DMS79 (cell line): Measurements from ENCODE around the gene PDLIM4.

Source experiments
- DNase-seq: peaks from one replicate; lab custom pipeline; 2025; lab: John Stamatoyannopoulos, UW

PDLIM4 gene, protein sequence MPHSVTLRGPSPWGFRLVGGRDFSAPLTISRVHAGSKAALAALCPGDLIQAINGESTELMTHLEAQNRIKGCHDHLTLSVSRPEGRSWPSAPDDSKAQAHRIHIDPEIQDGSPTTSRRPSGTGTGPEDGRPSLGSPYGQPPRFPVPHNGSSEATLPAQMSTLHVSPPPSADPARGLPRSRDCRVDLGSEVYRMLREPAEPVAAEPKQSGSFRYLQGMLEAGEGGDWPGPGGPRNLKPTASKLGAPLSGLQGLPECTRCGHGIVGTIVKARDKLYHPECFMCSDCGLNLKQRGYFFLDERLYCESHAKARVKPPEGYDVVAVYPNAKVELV

DNA sequence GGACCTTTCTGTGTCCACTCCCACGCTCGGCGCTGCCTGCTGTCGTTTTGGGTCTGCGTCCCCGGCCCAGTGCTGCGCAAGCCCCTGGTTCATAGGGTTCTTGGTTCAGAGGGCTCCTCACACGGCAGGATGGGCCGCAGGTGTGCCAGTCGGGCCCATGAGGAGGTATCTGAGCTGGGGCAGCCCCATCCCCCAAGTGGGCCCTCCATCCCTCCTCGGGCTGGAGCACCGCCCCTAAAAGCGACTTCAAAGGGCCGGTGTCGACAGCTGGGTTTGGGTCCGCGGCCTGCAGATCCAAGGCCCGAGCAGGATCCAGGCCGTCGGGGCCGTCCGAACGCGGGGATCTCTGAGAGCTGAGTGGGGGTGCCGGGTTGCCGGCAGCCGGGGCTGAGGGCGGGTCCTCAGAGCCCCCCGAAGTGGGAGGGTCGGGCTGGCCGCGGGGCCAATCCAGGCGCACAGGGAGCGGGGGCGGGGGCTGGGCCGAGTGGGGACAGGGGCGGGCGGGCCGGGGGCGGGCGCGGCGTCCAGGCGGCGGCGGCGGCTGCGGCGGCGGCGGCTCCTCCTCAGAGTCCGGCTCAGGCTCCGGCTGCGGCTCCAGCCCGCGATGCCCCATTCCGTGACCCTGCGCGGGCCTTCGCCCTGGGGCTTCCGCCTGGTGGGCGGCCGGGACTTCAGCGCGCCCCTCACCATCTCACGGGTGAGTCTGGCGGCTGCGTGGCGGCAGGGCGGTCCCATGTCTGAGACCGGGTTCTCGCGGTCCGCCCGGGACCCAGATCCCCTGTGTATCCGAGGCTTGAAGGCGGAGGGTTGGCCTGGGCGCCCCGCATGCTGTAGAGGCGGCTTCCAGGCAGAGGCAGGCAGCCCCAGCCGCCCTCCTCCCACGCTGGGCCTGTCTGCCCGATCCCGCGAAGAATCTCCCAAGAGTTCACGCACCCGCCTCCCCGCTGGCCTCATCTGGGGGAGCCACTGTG, at the start of gene PDLIM4:
Gene PDLIM4, plus strand, starts transcription at position 566 of the 971 bp plus-strand sequence. Its CDS starts 39 bp downstream, at position 605.
- no peak for DNase-seq

DNA sequence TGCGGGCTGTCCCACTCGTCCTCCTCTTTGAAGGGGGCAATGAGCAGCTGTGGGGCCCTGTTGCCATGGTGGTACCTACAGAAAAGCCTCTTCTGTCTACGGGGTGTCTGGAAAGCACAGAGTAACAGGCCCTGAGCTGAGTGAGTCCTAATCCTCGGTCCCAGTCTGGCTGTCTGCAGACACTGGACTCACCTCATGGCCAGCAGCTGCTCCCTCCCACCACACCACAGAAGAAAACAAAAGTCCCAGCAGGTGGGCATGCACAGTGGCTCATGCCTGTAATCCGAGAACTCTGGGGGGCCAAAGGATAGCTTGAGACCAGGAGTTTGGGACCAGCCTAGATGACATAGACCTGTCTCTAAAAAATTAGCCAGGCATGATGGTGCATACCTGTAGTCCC, 49.7 kb upstream of the PDLIM4 start:
- DNase-seq, result no peak

DNA sequence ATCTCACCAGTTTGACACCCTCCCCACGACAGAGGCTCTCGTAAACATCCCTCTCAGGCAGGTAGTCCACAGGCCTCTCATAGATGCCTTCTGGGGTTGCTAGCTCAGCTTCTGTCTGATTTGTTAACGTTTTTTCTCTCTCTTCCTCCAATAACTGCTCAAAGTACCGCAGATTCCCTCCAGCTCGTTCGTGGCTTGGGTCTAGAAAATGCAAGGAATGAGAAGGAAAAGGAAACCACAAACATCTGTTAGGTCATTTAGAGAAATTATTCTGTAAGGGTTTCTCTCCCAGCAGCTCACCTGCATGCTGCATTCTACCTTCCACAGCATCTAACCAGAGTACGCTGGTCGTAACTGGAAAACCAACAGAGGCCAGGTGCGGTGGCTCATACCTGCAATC, 48.4 kb upstream of the PDLIM4 start:
- no peak for DNase-seq

DNA sequence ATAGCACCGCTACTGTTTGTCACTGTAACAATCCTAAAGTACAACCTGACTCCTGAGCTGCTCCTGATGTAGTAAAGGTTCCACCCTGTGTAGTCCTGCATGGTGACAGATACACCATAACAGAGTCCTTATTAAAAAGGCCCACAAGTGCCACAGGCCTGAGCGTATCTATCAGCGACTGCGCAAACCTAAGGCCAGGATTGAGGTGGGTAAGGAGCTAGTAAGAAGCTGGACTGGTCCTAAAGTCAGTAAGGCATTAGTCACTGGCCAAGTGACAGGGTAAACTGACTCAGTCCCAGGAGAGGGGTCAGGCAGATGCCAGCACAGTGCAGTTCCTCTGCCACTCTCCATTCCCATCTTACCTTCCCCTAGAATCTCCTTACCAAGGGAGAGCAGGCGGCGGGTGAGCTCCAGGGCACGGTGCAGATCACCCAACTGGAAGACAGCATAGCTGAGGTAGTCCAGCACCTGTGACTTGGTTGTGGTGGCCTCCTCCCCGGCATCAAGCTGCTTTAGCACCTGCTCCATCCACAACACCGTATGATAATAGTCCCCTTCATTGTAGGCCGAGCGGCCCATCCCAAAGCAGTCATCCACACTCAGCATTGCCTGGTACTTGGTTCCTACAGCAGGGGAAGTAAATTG, 47.5 kb upstream of the PDLIM4 start:
- DNase-seq, result no peak

DNA sequence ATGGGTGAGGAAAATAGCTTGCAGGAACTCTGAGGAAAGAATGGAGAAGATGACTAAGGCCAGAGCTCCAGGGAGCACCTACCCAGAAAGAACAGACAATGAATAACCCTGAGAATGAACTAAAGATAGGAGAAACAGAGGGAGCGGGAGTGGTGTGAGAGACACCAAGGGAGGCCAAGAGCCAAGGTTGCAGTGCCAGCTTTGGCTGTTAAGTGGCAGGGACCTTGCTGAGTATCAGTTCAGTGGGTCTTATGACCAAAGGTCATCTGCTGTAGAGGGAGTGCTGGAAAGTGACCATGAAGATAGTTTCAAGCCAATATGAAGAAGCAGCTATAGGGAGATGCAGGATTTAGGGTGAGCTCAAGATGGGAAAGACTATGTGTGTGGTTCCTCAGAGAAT, 46.6 kb upstream of the PDLIM4 start:
- no peak for DNase-seq

DNA sequence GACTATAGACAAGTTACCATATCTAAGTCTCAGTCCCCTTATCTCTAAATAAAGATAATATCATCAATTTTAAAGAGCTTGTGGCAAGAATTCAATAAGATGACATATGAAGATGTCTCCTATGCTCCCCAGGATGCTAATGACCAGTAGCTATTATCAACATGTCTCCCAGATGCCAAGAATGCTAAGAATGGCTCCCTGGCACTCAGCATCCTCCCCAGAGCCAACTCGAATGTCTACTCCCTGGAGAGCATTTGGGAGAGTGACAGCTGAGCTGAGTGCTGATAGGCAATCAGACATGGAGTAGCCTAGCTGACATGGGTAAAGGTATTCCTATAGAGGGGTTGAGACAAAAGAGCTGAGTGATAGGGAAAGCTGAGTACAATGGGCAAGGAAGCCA, 45.7 kb upstream of the PDLIM4 start:
- no peak for DNase-seq

DNA sequence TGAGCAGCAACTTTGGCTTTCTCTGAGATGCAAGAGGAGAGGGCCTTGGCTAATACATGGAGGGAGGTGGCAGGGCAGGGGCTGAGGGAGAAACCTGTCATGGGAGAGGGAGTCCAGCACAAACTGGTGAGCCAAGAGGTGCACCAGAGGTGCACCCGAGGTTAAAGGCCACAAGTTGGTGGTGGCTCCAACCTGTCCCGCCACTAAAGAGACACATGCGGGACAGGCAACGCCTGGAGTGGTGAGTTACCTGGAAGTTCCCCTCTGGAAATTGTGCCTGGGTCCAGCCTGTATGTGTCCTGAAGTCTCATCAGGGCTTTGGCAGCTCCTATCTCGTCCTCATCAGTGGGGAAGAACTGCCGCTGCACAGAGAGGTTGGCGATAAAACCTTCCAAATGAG, 43.8 kb upstream of the PDLIM4 start:
- DNase-seq, result no peak

DNA sequence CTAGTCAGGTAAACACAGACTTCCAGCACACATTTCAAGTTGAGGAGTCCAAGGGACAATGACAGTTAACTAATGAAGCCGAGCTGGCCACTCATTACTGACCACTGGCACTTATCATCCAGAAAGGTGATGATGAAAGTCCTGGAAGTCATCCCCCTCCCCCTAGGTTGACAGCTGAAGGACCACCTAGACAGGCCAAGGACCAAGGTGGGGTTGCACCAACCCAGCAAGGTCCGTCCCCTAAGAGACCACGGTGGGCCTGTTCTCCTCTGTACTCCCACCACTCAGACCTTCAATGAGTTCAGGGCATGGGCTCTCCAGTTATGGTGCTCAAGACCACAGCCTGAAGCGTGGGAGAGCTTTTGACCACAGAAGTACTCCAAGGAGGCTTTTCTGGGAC, 43.0 kb upstream of the PDLIM4 start:
- DNase-seq, result no peak

DNA sequence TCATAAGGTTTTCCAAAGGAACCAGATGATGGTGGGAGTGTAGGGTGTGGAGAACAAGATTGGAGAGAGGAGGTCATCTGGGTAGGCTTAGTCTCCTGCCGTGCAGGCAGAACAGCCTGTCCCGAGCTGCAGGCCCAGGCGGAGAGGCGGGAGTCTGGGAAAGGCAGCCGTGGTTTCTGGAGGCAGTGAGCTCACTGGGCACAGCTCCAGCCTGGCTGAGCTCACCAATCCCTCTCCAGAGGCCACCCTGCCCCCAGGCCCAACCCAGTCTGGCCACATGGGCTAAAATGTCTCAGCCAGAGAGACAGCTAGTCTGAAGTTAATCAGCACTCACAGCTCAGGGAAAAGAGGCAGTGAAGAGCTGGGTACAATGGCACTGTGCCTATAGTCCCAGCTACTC, 42.2 kb upstream of the PDLIM4 start:
- DNase-seq, result no peak

DNA sequence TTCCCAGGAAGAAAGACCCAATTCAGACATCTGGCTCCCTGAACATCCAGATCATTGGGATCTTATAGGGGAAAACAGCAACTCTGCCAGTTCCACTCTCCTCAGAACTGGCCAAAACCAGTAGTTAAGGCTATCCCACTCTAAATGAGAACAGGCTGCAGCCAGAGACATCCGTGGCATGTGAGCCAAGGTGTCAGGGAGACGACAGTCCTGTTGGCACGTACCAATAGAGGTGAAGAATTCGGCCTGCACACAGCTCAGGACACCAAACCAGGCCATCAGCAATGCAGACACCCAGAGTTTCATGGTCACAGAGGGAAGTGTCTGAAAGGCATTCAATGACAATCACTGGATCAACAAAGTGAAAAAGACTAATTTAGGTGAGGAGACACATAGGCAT, 39.2 kb upstream of the PDLIM4 start:
- no peak for DNase-seq

DNA sequence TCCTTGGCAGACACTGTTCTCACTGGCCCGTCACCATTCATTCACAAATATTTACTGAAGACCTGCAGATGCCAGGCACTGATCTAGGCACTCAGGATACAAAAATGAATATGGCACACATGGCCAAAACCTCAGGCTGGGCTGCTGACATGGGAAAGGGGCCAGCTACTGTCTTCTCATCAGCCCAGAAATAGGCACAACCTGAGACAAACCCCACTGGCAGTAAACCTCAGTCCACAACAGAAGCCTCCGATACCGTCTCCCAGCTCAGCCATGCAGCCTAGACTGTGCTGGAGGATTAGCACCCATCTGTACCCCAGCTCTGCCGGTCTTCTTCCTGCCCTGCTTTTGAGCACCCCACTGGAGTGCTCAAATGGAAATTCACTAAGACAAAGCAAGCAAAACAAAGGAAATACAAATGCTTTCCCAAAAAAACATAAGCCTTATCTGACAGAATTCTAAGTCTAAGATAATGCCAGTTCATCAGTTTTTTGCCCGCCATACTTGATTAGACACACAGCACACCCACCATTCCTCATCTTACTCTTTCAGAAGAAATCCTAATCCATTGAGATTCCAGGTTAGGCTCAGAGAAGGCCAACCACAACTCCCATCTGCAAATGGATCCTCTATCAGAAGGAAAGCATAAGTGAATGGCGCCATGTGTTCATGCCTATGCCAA, 38.1 kb upstream of the PDLIM4 start:
- DNase-seq, result no peak

DNA sequence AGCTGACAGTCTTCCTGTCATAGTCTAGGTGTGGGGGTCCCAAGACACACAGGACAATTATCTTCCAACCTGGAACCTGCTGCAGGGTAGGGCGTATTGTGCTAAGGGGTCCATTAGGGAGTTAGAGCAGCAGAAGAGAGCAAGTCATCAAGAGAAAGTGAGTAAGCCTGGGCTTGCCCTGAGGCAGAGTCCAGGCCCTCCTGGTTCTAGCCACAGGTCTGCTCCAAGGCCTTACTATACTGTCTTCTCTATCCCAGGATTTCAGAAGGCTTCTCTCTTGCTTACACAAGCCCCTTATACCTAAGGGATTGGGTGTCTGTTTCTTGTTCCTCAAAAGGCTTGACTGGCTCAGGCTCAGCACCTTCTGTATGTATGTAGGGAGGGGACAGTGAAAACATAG, 37.5 kb upstream of the PDLIM4 start:
- DNase-seq, result no peak

DNA sequence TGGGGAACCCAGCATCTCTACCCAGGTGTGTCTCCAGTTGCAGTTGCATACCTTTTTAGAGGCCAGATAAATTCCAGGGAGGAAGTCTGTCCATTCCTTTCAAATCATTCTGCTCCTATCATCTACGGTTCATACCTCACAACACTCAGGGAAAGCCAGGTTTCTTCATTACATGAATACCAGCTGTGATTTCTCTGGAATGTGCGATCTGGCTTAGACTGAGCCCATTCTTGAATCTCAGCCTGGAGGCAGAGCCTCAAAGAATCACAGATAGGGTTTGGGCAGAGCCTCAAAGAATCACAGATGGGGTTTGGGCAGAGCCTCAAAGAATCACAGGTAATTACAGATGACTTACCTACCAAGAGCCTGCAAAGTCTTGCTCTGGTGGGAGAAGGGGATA, 37.0 kb upstream of the PDLIM4 start:
- DNase-seq, result no peak

DNA sequence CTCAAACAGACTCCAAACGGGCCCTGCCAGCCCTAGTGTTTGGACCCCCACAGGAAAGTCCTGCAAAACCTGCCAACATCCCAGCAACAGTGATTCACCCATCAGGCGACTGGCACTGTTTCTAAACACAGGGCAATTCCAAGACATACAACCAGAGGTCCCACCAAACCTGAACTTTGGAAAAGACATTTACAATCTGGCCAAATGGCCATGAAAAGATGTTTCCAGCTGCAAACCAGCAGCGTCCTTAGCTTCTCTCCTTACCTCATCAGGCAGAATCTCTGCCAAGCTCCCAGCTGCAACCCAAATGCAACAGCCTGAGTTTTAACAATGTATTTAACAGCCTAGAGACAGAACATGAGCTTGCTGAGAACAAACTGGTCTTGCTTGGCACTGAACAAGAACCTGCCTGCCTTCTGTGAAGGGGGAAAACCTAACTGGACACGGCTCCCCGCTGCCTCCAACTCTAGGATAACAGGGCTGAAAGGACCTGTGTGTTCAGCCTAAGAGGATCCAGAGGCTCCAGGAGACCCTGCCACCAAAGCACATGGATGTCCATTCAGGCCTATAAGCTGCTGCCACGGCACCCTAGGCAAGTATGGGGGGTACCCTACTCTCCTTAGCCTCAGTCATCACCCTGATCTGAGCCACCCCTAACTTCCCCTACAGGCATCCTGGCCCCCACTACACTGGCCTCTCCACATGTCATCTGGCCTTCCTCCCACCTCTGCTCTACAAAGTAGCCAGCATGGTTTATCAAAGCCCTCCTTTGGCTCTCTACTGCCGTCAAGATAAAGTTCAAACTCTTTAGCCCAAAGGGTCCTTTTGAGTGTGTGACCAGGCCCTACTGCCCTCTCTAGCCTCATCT, 35.5 kb upstream of the PDLIM4 start:
- no peak for DNase-seq

DNA sequence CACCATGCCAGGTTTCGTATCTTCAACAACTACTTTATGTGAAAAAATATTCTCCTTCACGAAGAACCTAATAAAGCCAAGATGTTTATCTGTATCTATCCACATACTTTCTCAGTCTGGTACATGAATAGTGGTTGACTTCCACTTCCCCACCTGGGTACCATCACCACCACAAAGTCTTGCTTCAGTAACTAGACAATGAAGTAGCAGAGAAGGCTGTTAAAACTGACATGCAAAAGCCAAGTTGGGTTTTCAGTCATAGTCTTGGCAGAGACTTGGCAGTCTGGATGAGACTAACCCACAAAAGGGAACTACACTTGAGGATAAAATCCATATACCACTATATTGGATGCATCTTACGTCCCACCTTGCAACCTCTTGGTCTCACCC, 34.9 kb upstream of the PDLIM4 start:
- DNase-seq, result no peak

DNA sequence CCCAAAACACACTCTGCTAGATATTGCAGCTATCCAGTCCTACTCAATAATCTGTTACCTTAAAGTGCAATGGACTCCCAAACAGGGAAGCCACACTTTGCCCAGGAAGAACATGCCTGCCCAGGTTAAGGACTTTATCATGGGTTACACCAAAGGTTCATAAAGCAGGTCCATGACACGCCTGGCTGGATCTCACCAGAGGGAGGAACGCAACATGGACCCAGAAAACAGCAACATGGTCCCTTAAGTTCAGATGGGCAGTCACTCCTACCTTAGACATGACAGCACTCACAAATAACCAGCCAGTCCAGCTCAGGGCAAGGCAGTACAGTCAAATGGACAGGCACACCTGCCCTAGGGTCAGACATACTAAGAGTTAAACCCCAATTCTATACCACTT, 33.6 kb upstream of the PDLIM4 start:
- DNase-seq, result no peak

DNA sequence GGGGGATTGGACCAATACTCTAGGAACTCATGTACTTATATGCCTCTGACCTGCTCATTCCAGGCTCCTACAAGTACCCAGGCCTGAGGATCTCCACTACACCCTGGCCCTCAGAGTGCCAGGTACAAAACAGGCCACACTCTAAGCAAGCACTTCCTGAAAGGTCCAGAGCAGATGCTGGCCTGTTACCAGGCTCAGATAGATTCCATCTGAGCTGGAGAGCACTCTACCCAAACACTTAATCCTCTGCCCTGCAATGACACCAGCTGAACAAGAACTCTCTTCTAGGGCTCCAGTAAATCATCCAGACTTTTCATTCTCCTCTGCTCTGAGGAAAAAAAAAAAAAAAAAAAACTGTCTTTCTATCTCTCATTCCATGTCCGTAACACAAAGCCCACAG, 32.8 kb upstream of the PDLIM4 start:
- peak; percentile 36 for DNase-seq

DNA sequence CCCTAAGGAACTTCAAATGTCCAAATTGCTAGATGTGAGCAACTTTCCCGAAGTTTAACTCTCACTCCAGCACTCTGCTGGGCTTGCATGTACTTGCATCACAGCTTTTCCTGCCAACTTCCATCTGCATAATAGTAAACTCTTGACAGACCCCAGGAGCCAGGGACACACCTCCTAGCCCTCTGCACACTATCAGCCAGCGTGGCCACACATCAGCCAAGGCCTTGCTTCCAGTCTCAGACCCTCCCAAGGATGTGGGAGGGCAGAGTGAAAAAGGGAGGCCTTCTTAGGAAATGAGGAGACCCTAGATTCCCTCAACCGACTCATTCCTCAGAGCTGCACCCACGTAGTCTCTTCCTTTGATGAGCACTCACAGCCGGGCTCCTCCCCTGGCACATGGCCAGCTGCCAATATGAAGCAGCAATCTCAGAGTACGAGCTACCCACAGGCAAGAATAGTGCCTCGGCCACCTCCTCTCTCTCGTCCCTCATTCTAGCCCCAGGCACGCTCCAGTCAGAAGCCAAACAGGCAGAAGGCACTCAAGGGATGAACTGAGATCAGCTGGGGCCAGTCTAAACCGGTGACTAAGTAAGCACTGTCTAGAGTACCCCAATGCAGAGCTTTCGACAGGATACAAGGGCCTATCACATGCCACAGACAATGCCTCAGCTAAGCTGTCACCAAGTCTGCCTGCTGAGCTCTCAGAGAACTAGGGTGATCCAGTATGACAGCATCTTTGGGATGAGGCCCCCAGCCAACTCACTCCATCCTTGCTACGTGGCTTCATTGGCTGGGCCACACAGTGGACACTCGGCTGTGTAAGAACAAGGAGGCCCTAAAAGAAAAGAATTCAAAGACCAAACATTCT, 32.1 kb upstream of the PDLIM4 start:
- peak; percentile 73 for DNase-seq

DNA sequence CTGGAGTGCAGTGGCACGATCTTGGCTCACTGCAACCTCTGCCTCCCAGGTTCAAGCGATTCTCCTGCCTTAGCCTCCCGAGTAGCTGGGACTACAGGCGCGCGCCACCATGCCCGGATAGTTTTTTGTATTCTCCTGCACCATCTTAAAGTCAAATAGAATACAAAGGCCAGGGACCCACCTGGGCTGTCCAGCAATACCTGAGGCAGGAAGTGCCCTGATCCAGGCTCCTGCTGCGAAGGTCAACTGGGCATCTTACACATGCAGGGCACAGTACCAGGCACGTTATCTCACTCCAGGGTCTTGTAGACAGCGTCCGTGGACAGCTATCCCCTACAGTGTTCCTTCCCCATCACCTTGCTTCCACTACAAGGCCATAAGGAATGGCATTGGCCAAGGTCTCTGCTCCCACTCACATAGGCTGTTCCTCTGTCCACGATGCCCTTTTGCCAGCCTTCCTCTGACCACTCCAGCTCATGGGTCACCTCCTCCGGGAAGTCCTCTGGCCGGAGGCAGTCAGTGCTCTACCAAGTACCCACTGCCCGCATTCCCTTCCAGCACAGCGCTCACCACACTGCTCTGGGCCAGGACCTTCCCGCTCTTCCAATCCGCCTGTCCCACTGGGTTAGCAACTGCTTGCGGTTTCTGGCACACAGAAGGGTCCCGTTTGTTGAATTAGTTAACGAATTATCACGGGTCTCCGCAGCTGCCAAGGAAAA, 30.8 kb upstream of the PDLIM4 start:
- no peak for DNase-seq

DNA sequence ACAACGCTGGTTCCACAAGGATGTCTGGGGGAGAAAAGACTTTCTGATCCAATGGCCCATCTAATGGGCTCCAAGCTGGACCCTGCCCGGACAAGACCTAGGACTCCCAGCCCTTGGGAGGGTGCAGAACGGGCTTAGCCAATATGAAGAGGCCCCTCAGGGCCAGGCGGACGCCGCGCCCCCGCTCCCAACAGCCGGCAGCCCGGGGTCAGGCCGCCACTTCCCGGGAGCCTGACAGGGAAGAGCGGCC, 30.3 kb upstream of the PDLIM4 start:
- no peak for DNase-seq
